ENCODE data around the gene ZNF407. TPM values are rescaled to one million over a fixed set of nuclear protein-coding genes. Genes with fewer than 3 reads are reported as not detected.

Gene ZNF407
- total RNA-seq, 5 donors from 2014 or later (not counting 1 experiment from before 2014, with no cell fraction given): 22.9 to 37.4 (median 24.4) TPM

DNA sequence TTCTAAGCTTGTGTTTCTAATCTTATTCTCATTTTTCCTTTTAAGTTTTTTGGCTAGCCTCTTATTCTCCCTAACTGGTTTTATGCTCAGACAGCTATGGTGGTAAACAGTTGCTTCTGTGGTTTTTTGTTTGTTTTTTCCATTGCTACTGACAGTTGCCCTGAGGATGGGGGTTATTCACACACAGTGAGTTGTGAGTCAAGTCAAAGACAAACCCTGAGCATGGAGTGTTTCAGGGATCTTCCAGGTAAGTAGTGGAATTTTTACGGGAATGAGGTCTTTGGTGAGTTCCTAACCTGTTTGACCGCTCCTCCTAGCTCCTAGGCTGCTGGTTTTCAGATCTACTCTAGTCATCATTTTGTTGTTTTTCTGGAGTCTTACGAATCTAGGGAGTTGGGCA, 162.8 kb downstream of the ZNF407 start:
- Histone ChIP-seq H3K27ac (ENCODE audit: low read length) (no peak overlapping the region), H3K36me3 (ENCODE audit: control insufficient read depth in 2 of 2, extremely low read depth in 1 of 2, insufficient read depth in 1 of 2, low read length in 1 of 2) (no peaks in the 10 kb centered on the region), H3K9me3 (peaks cover 5% of the 10 kb centered on the region), H3K4me1 (ENCODE audit: control insufficient read depth in 1 of 2, extremely low read depth in 1 of 2, insufficient read depth in 2 of 2, low read length in 2 of 2) (no peaks in the 10 kb centered on the region), H3K4me3 (ENCODE audit: control insufficient read depth in 1 of 2, extremely low read depth in 1 of 2, low read length in 1 of 2) (no peak overlapping the region), H3K27me3 (replicated peaks in 1 of 2; ENCODE audit: control insufficient read depth in 2 of 2, extremely low read depth in 1 of 2, insufficient read depth in 2 of 2, low read length in 1 of 2) (no peaks in the 10 kb centered on the region)
- ChIA-PET POLR2A (no interaction called here), CTCF (no interaction called here)
- no peak overlapping the region for H3K4me3 Mint-ChIP-seq
- H3K36me3 Mint-ChIP-seq: peaks cover 47% of the 10 kb centered on the region
- ATAC-seq (replicated peaks in 1 of 4) (no peak), DNase-seq (no peak)
- no peaks in the 10 kb centered on the region for H3K27me3 Mint-ChIP-seq
- no peak overlapping the region for H3K27ac Mint-ChIP-seq
- WGBS (ENCODE audit: insufficient coverage): 100% methylated on average over 2 of the region's 3 CpGs
- peaks cover 8 to 32% (median 17%) of the 10 kb centered on the region in 3 donors for H3K9me3 Mint-ChIP-seq
- peaks cover 6 to 9% (median 7%) of the 10 kb centered on the region in 3 donors for H3K4me1 Mint-ChIP-seq

- CTCF ChIA-PET: no interaction called here
These were observed 168.6 kb downstream of the ZNF407 start for GRCh38 chr18:74766251-74766650.

GRCh38 chr18:74768096-74768495, 170.4 kb downstream of the ZNF407 start:
- peaks cover 0 to 13% (median 3%) of the 10 kb centered on the region in 3 donors for H3K4me1 Mint-ChIP-seq
- no peak overlapping the region for H3K27ac Mint-ChIP-seq
- Histone ChIP-seq H3K4me3 (ENCODE audit: control insufficient read depth in 1 of 2, extremely low read depth in 1 of 2, low read length in 1 of 2) (no peak overlapping the region), H3K9me3 (no peaks in the 10 kb centered on the region), H3K27me3 (replicated peaks in 1 of 2; ENCODE audit: control insufficient read depth in 2 of 2, extremely low read depth in 1 of 2, insufficient read depth in 2 of 2, low read length in 1 of 2) (no peaks in the 10 kb centered on the region), H3K4me1 (ENCODE audit: control insufficient read depth in 1 of 2, extremely low read depth in 1 of 2, insufficient read depth in 2 of 2, low read length in 2 of 2) (no peaks in the 10 kb centered on the region), H3K27ac (ENCODE audit: low read length) (no peak overlapping the region), H3K36me3 (ENCODE audit: control insufficient read depth in 2 of 2, extremely low read depth in 1 of 2, insufficient read depth in 1 of 2, low read length in 1 of 2) (no peaks in the 10 kb centered on the region)
- no CpG with 5 or more reads among the region's 2 CpGs for WGBS (ENCODE audit: insufficient coverage)
- peaks cover 34% of the 10 kb centered on the region for H3K36me3 Mint-ChIP-seq
- DNase-seq: no peak
- ATAC-seq (replicated peaks in 1 of 4): no peak
- peaks cover 0 to 7% (median 0%) of the 10 kb centered on the region in 3 donors for H3K9me3 Mint-ChIP-seq
- POLR2A ChIA-PET: no interaction called here
- CTCF ChIA-PET: no interaction called here
- H3K27me3 Mint-ChIP-seq: no peaks in the 10 kb centered on the region
- no peak overlapping the region for H3K4me3 Mint-ChIP-seq

More at GRCh38 chr18:74766251-74766650, 168.6 kb downstream of the ZNF407 start:
- Mint-ChIP-seq H3K36me3 (peaks cover 43% of the 10 kb centered on the region), H3K4me1 (peaks cover 0 to 13% (median 0%) of the 10 kb centered on the region in 3 donors), H3K27me3 (no peaks in the 10 kb centered on the region), H3K27ac (no peak overlapping the region), H3K4me3 (no peak overlapping the region), H3K9me3 (peaks cover 0 to 7% (median 0%) of the 10 kb centered on the region in 3 donors)
- H3K9me3 ChIP-seq: no peaks in the 10 kb centered on the region
- POLR2A ChIA-PET: no interaction called here
- H3K27ac ChIP-seq (ENCODE audit: low read length): no peak overlapping the region
- no CpG with 5 or more reads among the region's 3 CpGs for WGBS (ENCODE audit: insufficient coverage)
- H3K36me3 ChIP-seq (ENCODE audit: control insufficient read depth in 2 of 2, extremely low read depth in 1 of 2, insufficient read depth in 1 of 2, low read length in 1 of 2): no peaks in the 10 kb centered on the region
- no peak overlapping the region for H3K4me3 ChIP-seq (ENCODE audit: control insufficient read depth in 1 of 2, extremely low read depth in 1 of 2, low read length in 1 of 2)
- DNase-seq: no peak
- no peak for ATAC-seq (replicated peaks in 1 of 4)
- no peaks in the 10 kb centered on the region for H3K4me1 ChIP-seq (ENCODE audit: control insufficient read depth in 1 of 2, extremely low read depth in 1 of 2, insufficient read depth in 2 of 2, low read length in 2 of 2)
- no peaks in the 10 kb centered on the region for H3K27me3 ChIP-seq (replicated peaks in 1 of 2; ENCODE audit: control insufficient read depth in 2 of 2, extremely low read depth in 1 of 2, insufficient read depth in 2 of 2, low read length in 1 of 2)

DNA sequence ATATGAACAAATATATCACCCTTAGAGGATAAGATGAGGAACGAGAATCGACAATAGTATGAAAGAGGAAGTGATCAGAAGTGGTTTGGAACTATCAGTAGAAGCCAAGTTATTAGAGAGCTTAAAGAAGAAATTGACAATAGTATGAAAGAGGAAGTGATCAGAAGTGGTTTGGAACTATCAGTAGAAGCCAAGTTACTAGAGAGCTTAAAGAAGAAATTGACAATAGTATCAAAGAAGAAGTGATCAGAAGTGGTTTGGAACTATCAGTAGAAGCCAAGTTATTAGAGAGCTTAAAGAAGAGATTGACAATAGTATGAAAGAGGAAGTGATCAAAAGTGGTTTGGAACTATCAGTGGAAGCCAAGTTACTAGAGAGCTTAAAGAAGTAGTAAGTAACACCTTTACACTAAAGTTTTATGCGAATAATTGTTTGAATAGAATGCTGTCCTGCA, 175.5 kb downstream of the ZNF407 start:
- DNase-seq: no peak
- Histone ChIP-seq H3K27ac (ENCODE audit: low read length) (no peak overlapping the region), H3K27me3 (replicated peaks in 1 of 2; ENCODE audit: control insufficient read depth in 2 of 2, extremely low read depth in 1 of 2, insufficient read depth in 2 of 2, low read length in 1 of 2) (no peaks in the 10 kb centered on the region), H3K36me3 (ENCODE audit: control insufficient read depth in 2 of 2, extremely low read depth in 1 of 2, insufficient read depth in 1 of 2, low read length in 1 of 2) (no peaks in the 10 kb centered on the region), H3K4me3 (ENCODE audit: control insufficient read depth in 1 of 2, extremely low read depth in 1 of 2, low read length in 1 of 2) (no peak overlapping the region), H3K9me3 (no peaks in the 10 kb centered on the region), H3K4me1 (ENCODE audit: control insufficient read depth in 1 of 2, extremely low read depth in 1 of 2, insufficient read depth in 2 of 2, low read length in 2 of 2) (no peaks in the 10 kb centered on the region)
- 80% methylated on average over 2 of the region's 3 CpGs for WGBS (ENCODE audit: insufficient coverage)
- H3K27ac Mint-ChIP-seq: no peak overlapping the region
- no peaks in the 10 kb centered on the region for H3K27me3 Mint-ChIP-seq
- peaks cover 0 to 5% (median 3%) of the 10 kb centered on the region in 3 donors for H3K4me1 Mint-ChIP-seq
- POLR2A ChIA-PET: no interaction called here
- no peak overlapping the region for H3K4me3 Mint-ChIP-seq
- ATAC-seq (replicated peaks in 1 of 4): no peak
- no peaks in the 10 kb centered on the region for H3K9me3 Mint-ChIP-seq
- CTCF ChIA-PET: no interaction called here
- H3K36me3 Mint-ChIP-seq: peaks cover 28% of the 10 kb centered on the region

DNA sequence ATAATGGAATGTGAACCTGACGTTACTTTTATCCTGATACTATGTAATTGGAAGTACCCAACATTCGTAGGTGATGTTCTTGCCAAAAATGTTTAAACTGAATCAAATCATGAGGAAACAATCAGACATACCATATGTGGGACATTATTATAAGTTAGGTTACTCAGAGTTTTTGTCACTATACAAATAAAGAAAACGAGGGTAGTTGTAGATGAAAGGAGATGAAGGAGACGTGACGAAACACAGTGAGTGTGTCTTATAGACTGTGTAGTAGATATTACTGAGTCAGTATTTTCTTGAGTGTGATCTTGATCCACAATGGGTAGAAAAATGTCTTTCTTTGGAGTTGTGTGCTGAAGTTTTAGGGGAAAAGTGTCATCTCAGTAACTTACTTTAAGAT, 176.8 kb downstream of the ZNF407 start:
- Histone ChIP-seq H3K27ac (ENCODE audit: low read length) (no peak overlapping the region), H3K27me3 (replicated peaks in 1 of 2; ENCODE audit: control insufficient read depth in 2 of 2, extremely low read depth in 1 of 2, insufficient read depth in 2 of 2, low read length in 1 of 2) (no peaks in the 10 kb centered on the region), H3K4me3 (ENCODE audit: control insufficient read depth in 1 of 2, extremely low read depth in 1 of 2, low read length in 1 of 2) (no peak overlapping the region), H3K9me3 (no peaks in the 10 kb centered on the region), H3K4me1 (ENCODE audit: control insufficient read depth in 1 of 2, extremely low read depth in 1 of 2, insufficient read depth in 2 of 2, low read length in 2 of 2) (no peaks in the 10 kb centered on the region), H3K36me3 (ENCODE audit: control insufficient read depth in 2 of 2, extremely low read depth in 1 of 2, insufficient read depth in 1 of 2, low read length in 1 of 2) (no peaks in the 10 kb centered on the region)
- peaks cover 0 to 6% (median 5%) of the 10 kb centered on the region in 3 donors for H3K4me1 Mint-ChIP-seq
- no peak for ATAC-seq (replicated peaks in 1 of 4)
- CTCF ChIA-PET: no interaction called here
- 100% methylated on average over 3 of the region's 5 CpGs for WGBS (ENCODE audit: insufficient coverage)
- POLR2A ChIA-PET: no interaction called here
- DNase-seq: no peak
- no peak overlapping the region for H3K27ac Mint-ChIP-seq
- no peaks in the 10 kb centered on the region for H3K9me3 Mint-ChIP-seq
- no peak overlapping the region for H3K4me3 Mint-ChIP-seq
- H3K36me3 Mint-ChIP-seq: peaks cover 25% of the 10 kb centered on the region
- no peaks in the 10 kb centered on the region for H3K27me3 Mint-ChIP-seq

- H3K27me3 ChIP-seq (replicated peaks in 1 of 2; ENCODE audit: control insufficient read depth in 2 of 2, extremely low read depth in 1 of 2, insufficient read depth in 2 of 2, low read length in 1 of 2): no peaks in the 10 kb centered on the region
- DNase-seq (no peak), ATAC-seq (replicated peaks in 1 of 4) (no peak)
- no peak overlapping the region for H3K27ac ChIP-seq (ENCODE audit: low read length)
- Mint-ChIP-seq H3K36me3 (peaks cover 21% of the 10 kb centered on the region), H3K9me3 (no peaks in the 10 kb centered on the region), H3K4me1 (peaks cover 0 to 6% (median 5%) of the 10 kb centered on the region in 3 donors), H3K27me3 (no peaks in the 10 kb centered on the region), H3K4me3 (no peak overlapping the region), H3K27ac (no peak overlapping the region)
- no peaks in the 10 kb centered on the region for H3K4me1 ChIP-seq (ENCODE audit: control insufficient read depth in 1 of 2, extremely low read depth in 1 of 2, insufficient read depth in 2 of 2, low read length in 2 of 2)
- no CpG with 5 or more reads among the region's 3 CpGs for WGBS (ENCODE audit: insufficient coverage)
- H3K4me3 ChIP-seq (ENCODE audit: control insufficient read depth in 1 of 2, extremely low read depth in 1 of 2, low read length in 1 of 2): no peak overlapping the region
- ChIA-PET CTCF (no interaction called here), POLR2A (no interaction called here)
- no peaks in the 10 kb centered on the region for H3K9me3 ChIP-seq
- no peaks in the 10 kb centered on the region for H3K36me3 ChIP-seq (ENCODE audit: control insufficient read depth in 2 of 2, extremely low read depth in 1 of 2, insufficient read depth in 1 of 2, low read length in 1 of 2)
These were observed 177.6 kb downstream of the ZNF407 start for GRCh38 chr18:74775239-74775638.
